ENCODE measurements around the gene JPH2.

GRCh38 chr20:44110816-44111568, 76.0 kb downstream of the JPH2 start:
- no peak for TF ChIP-seq EZH2 (IDR thresholded peaks at IDR 0.05; ENCODE audit: borderline replicate concordance, low read depth, low read length, severe bottlenecking)
- no peak for TF ChIP-seq CTCF (IDR thresholded peaks at IDR 0.05; ENCODE audit: borderline replicate concordance, extremely low read depth, low read length, poor library complexity, severe bottlenecking)
